HG03575 (cell line): ENCODE results near the gene KLHL21.

Source experiments
- ATAC-seq: cut with Tn5 transposase; IDR thresholded peaks from one replicate; pipeline ENCODE4 v1.9.1; 2021; ENCODE audit not compliant: unreplicated experiment, insufficient number of reproducible peaks, low FRiP score; ENCODE audit errors: extremely low read depth

Gene KLHL21

DNA sequence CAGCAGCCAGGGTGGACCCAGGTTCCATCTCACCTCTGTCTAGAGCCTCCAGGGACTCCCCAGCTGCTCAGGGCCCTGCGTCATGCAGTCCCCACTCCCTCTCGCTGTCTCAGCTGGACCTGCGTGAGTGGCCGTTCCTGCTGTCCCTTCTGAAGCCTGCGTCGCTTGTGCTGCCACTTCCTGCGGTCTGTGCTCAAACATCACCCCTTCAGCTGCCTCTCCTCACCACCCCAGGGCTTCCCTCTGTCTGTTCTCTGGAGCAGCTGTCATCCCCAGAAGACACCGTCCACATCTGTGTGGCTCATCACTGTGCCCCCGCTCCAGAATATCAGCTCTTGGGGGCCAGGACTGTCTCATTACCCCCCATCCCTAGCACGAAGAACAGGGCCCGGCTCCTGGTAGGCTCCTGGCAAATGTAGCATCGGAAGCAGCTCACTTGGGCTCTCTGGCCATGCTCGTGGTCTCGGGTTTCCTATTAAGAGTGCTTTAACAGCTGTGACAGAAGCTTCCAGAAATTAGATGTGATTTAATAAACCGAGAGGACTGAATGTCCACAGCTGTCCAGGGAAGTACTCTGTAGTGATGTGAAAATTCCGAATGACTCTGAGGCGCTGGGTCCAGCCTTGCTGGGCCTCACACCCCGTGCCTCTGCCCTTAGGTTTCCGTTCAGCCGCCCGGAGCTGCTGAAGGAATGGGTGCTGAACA, 25.3 kb upstream of the KLHL21 start:
- no peak for ATAC-seq

GRCh38 chr1:6627031-6627430, 24.4 kb upstream of the KLHL21 start:
- no peak for ATAC-seq

GRCh38 chr1:6625584-6626149, 23.0 kb upstream of the KLHL21 start:
- no peak for ATAC-seq

DNA sequence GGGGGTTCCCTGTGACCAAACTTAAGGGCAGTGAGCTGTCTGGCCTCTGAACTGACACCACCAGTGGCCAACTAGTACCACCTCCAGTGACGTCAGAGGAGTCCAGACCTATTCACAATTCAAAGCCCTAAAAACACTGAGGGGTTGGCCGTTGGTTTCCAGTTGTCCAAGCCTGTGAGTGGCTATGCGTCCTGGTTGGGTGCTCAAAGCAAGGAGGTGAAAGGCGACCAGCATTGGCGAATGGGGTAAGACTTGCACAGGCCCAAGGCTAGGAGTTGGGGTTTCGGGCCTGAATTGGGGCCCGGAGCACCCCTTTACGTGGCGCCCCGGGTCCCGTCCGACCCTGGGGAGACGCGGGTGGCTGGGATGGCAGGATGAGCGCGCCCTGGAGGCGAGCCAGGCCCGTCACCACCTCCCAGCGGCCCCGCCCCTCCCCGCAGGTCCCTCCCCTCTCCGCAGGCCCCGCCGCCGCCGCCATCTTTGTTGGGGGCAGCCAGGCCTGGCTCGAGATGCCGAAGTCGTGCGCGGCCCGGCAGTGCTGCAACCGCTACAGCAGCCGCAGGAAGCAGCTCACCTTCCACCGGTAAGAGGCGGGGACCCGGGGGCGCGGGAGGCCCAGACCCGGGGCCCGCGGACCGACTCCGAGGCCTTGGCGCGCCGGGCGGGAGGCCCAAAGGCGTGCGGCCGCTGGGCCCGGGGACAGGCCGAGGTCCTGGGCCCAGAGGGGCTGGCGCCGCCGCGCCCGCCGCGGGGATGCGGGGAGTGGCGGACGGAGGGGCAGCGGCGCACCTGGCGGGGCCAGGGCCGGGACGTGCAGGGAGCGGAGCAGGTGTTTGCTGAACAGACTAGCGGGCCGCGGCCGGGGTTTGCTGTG, 22.3 kb upstream of the KLHL21 start, which contains the start of gene THAP3:
Gene THAP3, plus strand, starts transcription at position 159 of the 874 bp plus-strand sequence. Its CDS starts 351 bp downstream, at position 510.
- ATAC-seq, result no peak

GRCh38 chr1:6623269-6623965, 20.7 kb upstream of the KLHL21 start:
- ATAC-seq, result no peak

DNA sequence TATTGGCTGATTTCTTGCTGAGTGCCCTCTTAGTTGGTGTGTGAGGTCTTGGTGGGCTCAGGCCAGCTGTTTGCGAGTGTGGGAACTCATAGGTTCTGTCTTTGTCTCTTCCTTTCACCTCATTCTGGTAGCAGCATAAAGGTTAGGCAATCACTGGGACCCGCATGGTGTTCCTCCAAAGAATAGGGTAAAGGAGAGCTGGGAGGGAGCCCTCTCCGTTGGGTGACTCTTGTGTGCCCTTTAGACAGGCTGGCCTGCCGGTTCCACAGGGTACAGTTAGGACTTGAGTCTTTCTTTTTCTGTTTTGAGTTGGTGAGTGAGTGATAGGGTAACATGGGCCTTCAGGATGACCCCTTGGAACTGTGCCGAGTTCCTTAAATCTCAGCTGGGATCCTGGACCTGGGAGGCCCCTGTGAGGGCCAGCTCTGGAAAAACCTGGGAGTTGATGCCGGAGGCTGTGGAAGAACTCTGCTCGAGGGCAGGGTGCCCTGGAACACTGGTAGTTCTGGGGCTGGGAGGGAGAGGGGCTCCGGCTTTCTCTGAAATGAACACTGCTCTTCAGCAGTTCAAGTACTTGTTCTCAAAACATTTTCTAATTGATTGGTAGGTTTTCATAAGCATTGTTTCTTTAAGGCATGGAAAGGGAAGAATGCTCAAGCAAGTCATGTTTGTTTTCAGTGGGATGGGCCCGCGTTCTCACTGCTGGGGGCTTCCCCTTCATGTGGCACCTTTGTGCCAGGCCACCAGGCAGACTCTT, 19.9 kb upstream of the KLHL21 start:
- no peak for ATAC-seq

- no peak for ATAC-seq
Measured at GRCh38 chr1:6621429-6622391, 19.0 kb upstream of the KLHL21 start.

DNA sequence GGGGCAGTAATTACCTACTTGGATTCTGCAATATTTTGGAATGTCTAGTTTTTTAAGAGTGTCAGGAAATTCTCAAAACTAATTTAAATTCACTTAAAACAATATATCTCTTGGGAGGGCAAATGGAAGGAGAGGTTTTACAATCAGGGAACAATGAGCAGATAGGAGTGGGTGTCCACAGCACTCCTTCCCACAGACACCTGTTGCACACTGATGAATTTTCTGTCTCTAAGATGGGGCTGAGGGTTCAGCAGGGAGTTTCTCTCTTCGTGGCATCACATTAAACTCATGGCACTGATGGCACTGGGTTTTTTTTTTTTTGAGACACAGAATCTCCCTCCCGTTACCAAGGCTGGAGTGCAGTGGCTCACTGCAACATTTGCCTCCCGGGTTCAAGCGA, 16.4 kb upstream of the KLHL21 start:
- ATAC-seq, result no peak

- ATAC-seq, result no peak
Measured at GRCh38 chr1:6614929-6615785, 12.5 kb upstream of the KLHL21 start.

- no peak for ATAC-seq
Measured at GRCh38 chr1:6614019-6614928, 11.6 kb upstream of the KLHL21 start.

DNA sequence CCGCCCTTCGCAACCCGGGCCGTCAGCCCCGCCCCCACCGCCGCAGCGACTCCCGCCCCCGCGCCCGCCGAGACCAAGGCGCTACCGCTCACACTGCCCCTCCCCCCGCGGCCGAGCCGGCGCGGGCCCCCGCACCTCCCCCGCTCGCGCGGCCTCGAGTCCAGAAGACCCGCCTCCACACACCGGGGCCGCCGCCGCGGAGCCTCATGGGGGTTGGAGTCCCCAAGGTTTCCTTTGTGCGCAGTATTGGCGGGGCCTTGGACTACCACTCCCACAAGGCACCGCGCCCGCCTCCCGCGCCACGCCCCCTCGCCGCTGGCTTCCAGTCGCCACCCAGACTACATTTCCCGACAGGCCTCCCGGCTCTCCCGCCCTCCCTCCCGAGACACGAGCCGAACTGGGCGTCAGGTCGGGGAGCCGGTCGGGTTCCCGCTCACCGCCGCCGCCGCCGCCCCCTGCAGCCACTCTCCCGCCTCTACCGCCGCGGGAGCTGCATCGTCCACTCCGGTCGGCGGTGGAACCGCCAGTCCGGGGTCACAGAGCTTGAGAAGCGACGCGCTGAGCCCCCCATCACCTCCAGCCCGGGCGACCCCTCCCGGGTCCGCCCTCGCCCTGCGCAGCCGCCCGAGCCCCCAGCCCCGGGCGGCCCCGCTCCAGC, 10.8 kb upstream of the KLHL21 start, which contains the start of gene PHF13:
Gene PHF13, plus strand, starts transcription at position 371 of the 658 bp plus-strand sequence. CDS start 336 bp downstream, outside the sequence.
- ATAC-seq, result peak; percentile 71

DNA sequence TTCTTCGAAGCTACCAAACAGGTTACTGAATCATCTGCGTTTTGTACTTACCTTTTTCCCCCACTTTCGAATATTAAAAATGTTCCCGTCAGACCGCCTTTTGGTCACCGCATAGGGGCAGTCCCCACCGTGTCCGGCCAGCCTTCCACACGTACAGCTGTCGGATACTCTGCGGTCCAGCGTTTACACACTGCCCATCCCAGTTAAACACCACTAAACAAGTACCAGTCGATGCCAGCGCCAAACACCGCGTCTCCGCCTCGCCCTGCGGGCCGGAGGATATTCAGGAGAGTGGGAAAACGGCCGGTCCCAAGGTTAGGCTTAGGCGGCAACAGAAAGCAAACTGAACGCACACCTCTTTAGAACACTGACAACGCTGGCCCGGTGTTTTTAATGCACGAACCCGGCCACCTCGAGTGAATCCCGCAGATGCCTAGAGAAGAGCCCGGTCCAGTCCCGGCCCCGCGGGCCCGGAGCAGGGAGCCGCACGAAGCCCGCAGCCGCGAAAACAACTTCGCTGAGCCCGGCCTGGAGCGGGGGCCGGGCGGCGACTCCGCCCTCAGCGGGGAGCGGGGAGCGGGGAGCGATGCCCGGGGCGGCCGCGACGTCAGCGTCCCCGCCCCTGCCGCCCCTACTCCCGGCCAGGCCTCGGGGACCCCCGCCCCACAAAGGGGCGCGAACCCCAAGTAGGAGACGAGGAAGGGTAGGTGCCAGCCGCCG, 10.1 kb upstream of the KLHL21 start:
- no peak for ATAC-seq

DNA sequence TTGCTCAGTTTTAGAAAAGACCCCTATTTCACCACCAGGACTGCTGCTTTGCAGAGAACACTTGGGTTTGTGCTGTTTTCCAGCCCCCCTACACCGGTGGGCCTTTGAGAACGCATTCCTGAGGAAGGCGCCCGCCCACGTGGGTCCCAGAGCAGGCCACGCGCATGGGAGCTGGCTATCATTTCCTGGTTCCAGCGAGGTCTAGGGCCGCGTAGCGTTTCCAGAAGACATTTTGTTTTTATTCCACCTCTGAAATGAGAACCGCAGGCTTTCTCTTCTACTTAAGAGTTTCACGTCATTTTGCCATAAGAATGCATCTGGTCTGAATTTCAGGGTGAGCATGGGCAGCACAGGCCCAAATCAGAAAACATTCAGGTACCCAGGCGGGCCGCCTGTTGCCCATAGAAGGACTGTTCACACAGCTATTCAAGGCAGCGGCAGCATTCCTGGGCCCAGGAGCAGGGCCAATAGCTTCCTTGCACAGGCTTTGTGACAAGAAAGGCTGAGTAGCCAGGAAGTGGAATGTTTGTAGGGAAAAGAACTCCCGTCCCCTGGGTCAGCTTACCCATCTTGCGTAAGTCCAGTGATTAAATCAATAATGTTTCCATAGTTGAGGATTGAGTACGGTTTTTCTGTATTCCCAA, 1.4 kb upstream of the KLHL21 start:
- no peak for ATAC-seq

DNA sequence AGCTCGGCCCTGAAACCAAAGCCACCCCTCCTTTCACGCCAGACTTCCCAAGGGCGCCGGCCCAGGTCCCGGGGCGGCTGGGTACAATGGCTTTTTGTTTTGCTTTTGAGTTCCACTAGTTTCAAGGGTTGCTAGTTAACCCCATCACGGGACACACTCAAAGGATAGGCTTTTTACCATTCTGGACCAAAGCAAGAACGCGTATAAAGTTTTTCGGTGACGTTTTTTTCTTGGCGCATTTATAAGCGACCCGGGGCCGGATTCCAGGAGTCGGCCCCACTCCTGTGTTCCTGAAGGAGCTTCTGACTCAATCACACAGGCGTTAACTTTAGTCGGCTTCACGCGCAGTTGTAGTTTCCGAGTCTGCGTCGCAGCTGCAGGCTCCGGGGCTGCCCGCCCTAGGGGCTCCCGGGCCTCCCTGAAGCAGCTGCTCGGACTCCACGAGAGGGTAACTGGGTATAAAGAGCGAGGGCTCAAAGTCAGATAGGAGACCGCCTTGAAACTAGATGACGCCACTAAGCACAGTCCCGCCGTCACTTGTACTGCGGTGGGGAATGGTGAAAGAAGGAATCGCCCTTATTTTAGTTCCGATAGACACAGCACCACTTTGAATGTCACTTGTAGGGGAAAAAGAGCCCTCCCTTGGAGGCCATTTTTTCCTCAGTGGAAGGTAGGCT, 707 bp upstream of the KLHL21 start:
- ATAC-seq, result no peak
